ENCODE measurements around the gene B3GLCT. TPM values are rescaled to one million over a fixed set of nuclear protein-coding genes. Genes with fewer than 3 reads are reported as not detected.

Gene B3GLCT
- total and polyA plus RNA-seq, 2 experiments from 2014 or later: 2.2 to 4.4 TPM

DNA sequence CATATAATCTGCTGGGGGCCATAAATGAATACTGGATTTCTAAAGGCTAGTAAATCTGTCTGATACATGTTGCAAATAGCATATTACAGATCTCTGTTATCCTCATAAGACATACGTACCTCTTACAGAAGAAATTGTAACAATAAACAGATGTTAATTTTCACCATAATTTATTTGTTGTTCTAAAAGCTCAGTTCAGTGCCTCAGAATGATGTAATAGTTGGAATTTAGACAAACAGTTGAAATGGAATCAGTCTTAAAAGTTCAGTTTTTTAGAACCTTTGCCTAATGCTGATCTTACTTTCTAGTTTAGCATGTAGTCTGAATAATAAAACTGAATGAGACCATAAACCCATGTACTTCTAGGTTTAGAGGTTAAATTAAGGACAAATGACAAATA, 43.1 kb downstream of the B3GLCT start:
- H3K4me2 ChIP-seq: no peak overlapping the region
- no peaks in the 10 kb centered on the region for H3K36me3 Mint-ChIP-seq (ENCODE audit: low read depth)
- DNase-seq (ENCODE audit: low spot score) (no peak), ATAC-seq (no peak)
- H4K20me1 ChIP-seq (replicated peaks; ENCODE audit: insufficient read depth): no peaks in the 10 kb centered on the region
- H3K27me3 Mint-ChIP-seq (ENCODE audit: insufficient read depth, low read depth, poor library complexity): no peaks in the 10 kb centered on the region
- no peaks in the 10 kb centered on the region for H3K79me2 ChIP-seq (replicated peaks; ENCODE audit: insufficient read depth)
- H3K36me3 ChIP-seq (ENCODE audit: insufficient read depth): no peaks in the 10 kb centered on the region
- TF ChIP-seq ZNF331 (CRISPR knock-in tag; IDR thresholded peaks at IDR 0.05; ENCODE audit: low read depth) (no peak), STAT1 (IDR thresholded peaks at IDR 0.05; ENCODE audit: unreplicated experiment) (no peak)
- TF ChIP-seq, protein P1, sequence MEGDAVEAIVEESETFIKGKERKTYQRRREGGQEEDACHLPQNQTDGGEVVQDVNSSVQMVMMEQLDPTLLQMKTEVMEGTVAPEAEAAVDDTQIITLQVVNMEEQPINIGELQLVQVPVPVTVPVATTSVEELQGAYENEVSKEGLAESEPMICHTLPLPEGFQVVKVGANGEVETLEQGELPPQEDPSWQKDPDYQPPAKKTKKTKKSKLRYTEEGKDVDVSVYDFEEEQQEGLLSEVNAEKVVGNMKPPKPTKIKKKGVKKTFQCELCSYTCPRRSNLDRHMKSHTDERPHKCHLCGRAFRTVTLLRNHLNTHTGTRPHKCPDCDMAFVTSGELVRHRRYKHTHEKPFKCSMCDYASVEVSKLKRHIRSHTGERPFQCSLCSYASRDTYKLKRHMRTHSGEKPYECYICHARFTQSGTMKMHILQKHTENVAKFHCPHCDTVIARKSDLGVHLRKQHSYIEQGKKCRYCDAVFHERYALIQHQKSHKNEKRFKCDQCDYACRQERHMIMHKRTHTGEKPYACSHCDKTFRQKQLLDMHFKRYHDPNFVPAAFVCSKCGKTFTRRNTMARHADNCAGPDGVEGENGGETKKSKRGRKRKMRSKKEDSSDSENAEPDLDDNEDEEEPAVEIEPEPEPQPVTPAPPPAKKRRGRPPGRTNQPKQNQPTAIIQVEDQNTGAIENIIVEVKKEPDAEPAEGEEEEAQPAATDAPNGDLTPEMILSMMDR (conservative IDR thresholded peaks at IDR 0.05; ENCODE audit: low read depth in 2 of 2): no peak
- TF ChIP-seq, protein P2, sequence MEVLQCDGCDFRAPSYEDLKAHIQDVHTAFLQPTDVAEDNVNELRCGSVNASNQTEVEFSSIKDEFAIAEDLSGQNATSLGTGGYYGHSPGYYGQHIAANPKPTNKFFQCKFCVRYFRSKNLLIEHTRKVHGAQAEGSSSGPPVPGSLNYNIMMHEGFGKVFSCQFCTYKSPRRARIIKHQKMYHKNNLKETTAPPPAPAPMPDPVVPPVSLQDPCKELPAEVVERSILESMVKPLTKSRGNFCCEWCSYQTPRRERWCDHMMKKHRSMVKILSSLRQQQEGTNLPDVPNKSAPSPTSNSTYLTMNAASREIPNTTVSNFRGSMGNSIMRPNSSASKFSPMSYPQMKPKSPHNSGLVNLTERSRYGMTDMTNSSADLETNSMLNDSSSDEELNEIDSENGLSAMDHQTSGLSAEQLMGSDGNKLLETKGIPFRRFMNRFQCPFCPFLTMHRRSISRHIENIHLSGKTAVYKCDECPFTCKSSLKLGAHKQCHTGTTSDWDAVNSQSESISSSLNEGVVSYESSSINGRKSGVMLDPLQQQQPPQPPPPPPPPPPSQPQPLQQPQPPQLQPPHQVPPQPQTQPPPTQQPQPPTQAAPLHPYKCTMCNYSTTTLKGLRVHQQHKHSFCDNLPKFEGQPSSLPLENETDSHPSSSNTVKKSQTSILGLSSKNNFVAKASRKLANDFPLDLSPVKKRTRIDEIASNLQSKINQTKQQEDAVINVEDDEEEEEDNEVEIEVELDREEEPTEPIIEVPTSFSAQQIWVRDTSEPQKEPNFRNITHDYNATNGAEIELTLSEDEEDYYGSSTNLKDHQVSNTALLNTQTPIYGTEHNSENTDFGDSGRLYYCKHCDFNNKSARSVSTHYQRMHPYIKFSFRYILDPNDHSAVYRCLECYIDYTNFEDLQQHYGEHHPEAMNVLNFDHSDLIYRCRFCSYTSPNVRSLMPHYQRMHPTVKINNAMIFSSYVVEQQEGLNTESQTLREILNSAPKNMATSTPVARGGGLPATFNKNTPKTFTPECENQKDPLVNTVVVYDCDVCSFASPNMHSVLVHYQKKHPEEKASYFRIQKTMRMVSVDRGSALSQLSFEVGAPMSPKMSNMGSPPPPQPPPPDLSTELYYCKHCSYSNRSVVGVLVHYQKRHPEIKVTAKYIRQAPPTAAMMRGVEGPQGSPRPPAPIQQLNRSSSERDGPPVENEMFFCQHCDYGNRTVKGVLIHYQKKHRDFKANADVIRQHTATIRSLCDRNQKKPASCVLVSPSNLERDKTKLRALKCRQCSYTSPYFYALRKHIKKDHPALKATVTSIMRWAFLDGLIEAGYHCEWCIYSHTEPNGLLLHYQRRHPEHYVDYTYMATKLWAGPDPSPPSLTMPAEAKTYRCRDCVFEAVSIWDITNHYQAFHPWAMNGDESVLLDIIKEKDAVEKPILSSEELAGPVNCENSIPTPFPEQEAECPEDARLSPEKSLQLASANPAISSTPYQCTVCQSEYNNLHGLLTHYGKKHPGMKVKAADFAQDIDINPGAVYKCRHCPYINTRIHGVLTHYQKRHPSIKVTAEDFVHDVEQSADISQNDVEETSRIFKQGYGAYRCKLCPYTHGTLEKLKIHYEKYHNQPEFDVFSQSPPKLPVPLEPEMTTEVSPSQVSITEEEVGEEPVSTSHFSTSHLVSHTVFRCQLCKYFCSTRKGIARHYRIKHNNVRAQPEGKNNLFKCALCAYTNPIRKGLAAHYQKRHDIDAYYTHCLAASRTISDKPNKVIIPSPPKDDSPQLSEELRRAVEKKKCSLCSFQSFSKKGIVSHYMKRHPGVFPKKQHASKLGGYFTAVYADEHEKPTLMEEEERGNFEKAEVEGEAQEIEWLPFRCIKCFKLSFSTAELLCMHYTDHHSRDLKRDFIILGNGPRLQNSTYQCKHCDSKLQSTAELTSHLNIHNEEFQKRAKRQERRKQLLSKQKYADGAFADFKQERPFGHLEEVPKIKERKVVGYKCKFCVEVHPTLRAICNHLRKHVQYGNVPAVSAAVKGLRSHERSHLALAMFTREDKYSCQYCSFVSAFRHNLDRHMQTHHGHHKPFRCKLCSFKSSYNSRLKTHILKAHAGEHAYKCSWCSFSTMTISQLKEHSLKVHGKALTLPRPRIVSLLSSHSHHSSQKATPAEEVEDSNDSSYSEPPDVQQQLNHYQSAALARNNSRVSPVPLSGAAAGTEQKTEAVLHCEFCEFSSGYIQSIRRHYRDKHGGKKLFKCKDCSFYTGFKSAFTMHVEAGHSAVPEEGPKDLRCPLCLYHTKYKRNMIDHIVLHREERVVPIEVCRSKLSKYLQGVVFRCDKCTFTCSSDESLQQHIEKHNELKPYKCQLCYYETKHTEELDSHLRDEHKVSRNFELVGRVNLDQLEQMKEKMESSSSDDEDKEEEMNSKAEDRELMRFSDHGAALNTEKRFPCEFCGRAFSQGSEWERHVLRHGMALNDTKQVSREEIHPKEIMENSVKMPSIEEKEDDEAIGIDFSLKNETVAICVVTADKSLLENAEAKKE (CRISPR knock-in tag; IDR thresholded peaks at IDR 0.05): no peak
- no peaks in the 10 kb centered on the region for H3K4me1 Mint-ChIP-seq
- no peaks in the 10 kb centered on the region for H3F3A ChIP-seq (replicated peaks; ENCODE audit: low read depth)
- no peak overlapping the region for H3K4me3 Mint-ChIP-seq
- no peaks in the 10 kb centered on the region for H3K27me3 ChIP-seq (ENCODE audit: insufficient read depth)
- no peak overlapping the region for H3K27ac Mint-ChIP-seq
- no peaks in the 10 kb centered on the region for H3K9me2 ChIP-seq (ENCODE audit: insufficient read depth)
- H3K4me3 ChIP-seq: no peak overlapping the region
- no peak overlapping the region for H2AFZ ChIP-seq
- H3K4me1 ChIP-seq (ENCODE audit: insufficient read depth): no peaks in the 10 kb centered on the region
- H3K27ac ChIP-seq (ENCODE audit: low read depth): no peak overlapping the region
- no peaks in the 10 kb centered on the region for H3K9me3 Mint-ChIP-seq
